HepG2 (cell line): ENCODE measurements around the gene ABTB2. TPM values are rescaled to one million over a fixed set of nuclear protein-coding genes. Genes with fewer than 3 reads are reported as not detected.

Source experiments
- ARID5B ChIP-seq: IDR thresholded peaks from 2 replicates; pipeline ENCODE4 v1.4.0; 2020; ENCODE audit warnings: mild to moderate bottlenecking, missing genetic modification reagents
- ERF ChIP-seq: IDR thresholded peaks from 2 replicates; pipeline ENCODE4 v1.6.1; 2018; ENCODE audit warnings: missing biosample characterization, missing genetic modification reagents
- FOXP4 ChIP-seq: sonication (generic); formaldehyde crosslinking; IDR thresholded peaks from 2 replicates; pipeline ENCODE4 v1.4.0; 2020; ENCODE audit warnings: missing genetic modification reagents
- IRX3 ChIP-seq: sonication (generic); formaldehyde crosslinking; IDR thresholded peaks from 2 replicates; pipeline ENCODE4 v1.8.1; 2023; ENCODE audit warnings: mild to moderate bottlenecking, low read depth, missing genetic modification reagents, borderline replicate concordance
- MAFG ChIP-seq: sonication (generic); formaldehyde crosslinking; IDR thresholded peaks from 2 replicates; pipeline ENCODE4 v1.5.1; 2020; ENCODE audit warnings: mild to moderate bottlenecking, missing genetic modification reagents
- MNT ChIP-seq: fragments of 450-650 bp; IDR thresholded peaks from 2 replicates; pipeline ENCODE4 v1.6.1; 2016
- NR2C2 ChIP-seq: sonication (generic); formaldehyde crosslinking; IDR thresholded peaks from 2 replicates; pipeline ENCODE4 v1.4.0; 2020; ENCODE audit warnings: missing genetic modification reagents, mild to moderate bottlenecking, moderate library complexity, borderline replicate concordance
- PCBP1 ChIP-seq: fragments of 200-400 bp; formaldehyde crosslinking; IDR thresholded peaks from 2 replicates; pipeline ENCODE4 v1.6.1; 2017; ENCODE audit warnings: mild to moderate bottlenecking, low read depth, low read length, borderline replicate concordance
- PHF21A ChIP-seq: sonication (generic); formaldehyde crosslinking; IDR thresholded peaks from 2 replicates; pipeline ENCODE4 v1.5.0; 2020; ENCODE audit warnings: mild to moderate bottlenecking, missing genetic modification reagents
- POGZ ChIP-seq: sonication (generic); formaldehyde crosslinking; IDR thresholded peaks from 2 replicates; pipeline ENCODE4 v1.4.0; 2020; ENCODE audit warnings: mild to moderate bottlenecking, missing genetic modification reagents
- POLR2AphosphoS5 ChIP-seq: IDR thresholded peaks from 2 replicates; pipeline ENCODE4 v1.6.1; 2012; ENCODE audit warnings: low read depth, low read length
- RAD21 ChIP-seq: fragments of 450-650 bp; formaldehyde crosslinking; IDR thresholded peaks from 2 replicates; pipeline ENCODE4 v1.5.0; 2020; ENCODE audit warnings: mild to moderate bottlenecking
- RFX5 ChIP-seq: IDR thresholded peaks from 2 replicates; pipeline ENCODE4 v1.6.1; 2011; ENCODE audit warnings: low read depth, low read length, improper control_type of control experiment
- SP2 ChIP-seq: sonication (generic); formaldehyde crosslinking; IDR thresholded peaks from 2 replicates; pipeline ENCODE4 v1.5.1; 2020; ENCODE audit warnings: mild to moderate bottlenecking, missing genetic modification reagents
- SRSF9 ChIP-seq: fragments of 200-400 bp; formaldehyde crosslinking; IDR thresholded peaks from 2 replicates; pipeline ENCODE4 v1.6.1; 2018; ENCODE audit warnings: borderline replicate concordance, mild to moderate bottlenecking, low read depth, low read length; ENCODE audit not compliant: insufficient read depth, poor library complexity, severe bottlenecking
- ZMYM4 ChIP-seq: sonication (generic); formaldehyde crosslinking; IDR thresholded peaks from 2 replicates; pipeline ENCODE4 v1.8.1; 2023; ENCODE audit warnings: mild to moderate bottlenecking, missing genetic modification reagents
- ZNF446 ChIP-seq: sonication (generic); formaldehyde crosslinking; IDR thresholded peaks from 2 replicates; pipeline ENCODE4 v1.5.0; 2020; ENCODE audit warnings: mild to moderate bottlenecking, missing genetic modification reagents
- ZNF510 ChIP-seq: sonication (generic); formaldehyde crosslinking; IDR thresholded peaks from 2 replicates; pipeline ENCODE4 v1.4.0; 2020; ENCODE audit warnings: low read depth, mild to moderate bottlenecking, missing genetic modification reagents
- ZSCAN31 ChIP-seq: sonication (generic); formaldehyde crosslinking; IDR thresholded peaks from 2 replicates; pipeline ENCODE4 v1.5.0; 2020; ENCODE audit warnings: low read depth, mild to moderate bottlenecking, missing genetic modification reagents
- ZSCAN9 ChIP-seq: IDR thresholded peaks from 2 replicates; pipeline ENCODE4 v1.6.1; 2016; ENCODE audit warnings: borderline replicate concordance
- polyA plus RNA-seq, 8 experiments: library from polyadenylated mRNA; depleted of rRNA in 3 of 8; stranded (reverse) in 7 of 8; unstranded in 1 of 8; fragments of >200 nt; fragmentation: Illumina TruSeq in 4 of 8; extraction: Trizol in 4 of 8; gene quantifications; 2 replicates each; pipeline versions ENCODE4 v1.2.1 to v1.2.3, GENCODE V29; 2011 to 2016; ENCODE audit warnings: low read depth in 4 of 8, missing spikeins in 1 of 8, mixed read lengths in 1 of 8; ENCODE audit not compliant: insufficient read depth in 1 of 8
- total RNA-seq, 5 experiments: library from RNA; depleted of rRNA; stranded (reverse); fragments of >200 nt; fragmentation: Illumina TruSeq; extraction: Trizol; gene quantifications; 2 replicates each; pipeline ENCODE4 v1.2.3, GENCODE V29; 2016; ENCODE audit warnings: low read depth in 1 of 5
- TF ChIP-seq, protein P1 (sequence below): sonication (generic); formaldehyde crosslinking; IDR thresholded peaks from 2 replicates; pipeline ENCODE4 v1.4.0; 2020; ENCODE audit warnings: missing genetic modification reagents
- TF ChIP-seq, protein P2 (sequence below): IDR thresholded peaks from 2 replicates; pipeline ENCODE4 v1.6.1; 2016; ENCODE audit warnings: missing biosample characterization, missing genetic modification reagents, low read depth

ABTB2 gene
- total and polyA plus RNA-seq, 2 of the 13 experiments (the other 11 are each of a cell fraction or from before 2014, with no cell fraction given), result 5.1 to 15.4 TPM

DNA sequence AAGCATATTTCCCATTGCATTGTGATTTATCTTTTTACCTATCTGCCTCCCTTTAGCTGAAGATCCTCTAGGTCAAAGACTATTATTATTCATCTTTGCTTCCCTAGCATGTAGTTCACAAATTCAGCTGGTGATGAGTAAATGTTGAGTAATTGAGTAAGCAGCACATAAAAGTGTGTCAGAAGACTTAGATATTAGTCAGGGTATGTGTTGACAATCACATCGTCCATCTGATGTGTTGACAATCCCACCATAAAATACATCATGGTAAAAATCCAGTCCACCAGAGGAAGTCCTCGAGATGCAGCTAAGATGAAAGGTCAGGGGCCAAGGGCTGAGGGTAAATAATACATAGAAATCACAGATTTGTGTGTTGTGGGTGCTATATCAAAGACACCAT is 22.9 kb upstream of the ABTB2 start (continued):
- TF ChIP-seq POGZ (CRISPR knock-in tag) (no peak), FOXP4 (CRISPR knock-in tag) (no peak), RFX5 (no peak), SRSF9 (no peak), ERF (no peak), ARID5B (peak; percentile 57; the same call in 1 of the 2 replicates), MNT (no peak), ZSCAN9 (CRISPR knock-in tag) (no peak), ZSCAN31 (CRISPR knock-in tag) (no peak), ZNF510 (CRISPR knock-in tag) (no peak), PCBP1 (no peak), SP2 (no peak), MAFG (no peak), RAD21 (CRISPR knock-in tag) (no peak), PHF21A (no peak), NR2C2 (CRISPR knock-in tag) (no peak), ZMYM4 (CRISPR knock-in tag) (no peak), POLR2AphosphoS5 (no peak), ZNF446 (no peak), IRX3 (CRISPR knock-in tag) (no peak)
- TF ChIP-seq, protein P1, sequence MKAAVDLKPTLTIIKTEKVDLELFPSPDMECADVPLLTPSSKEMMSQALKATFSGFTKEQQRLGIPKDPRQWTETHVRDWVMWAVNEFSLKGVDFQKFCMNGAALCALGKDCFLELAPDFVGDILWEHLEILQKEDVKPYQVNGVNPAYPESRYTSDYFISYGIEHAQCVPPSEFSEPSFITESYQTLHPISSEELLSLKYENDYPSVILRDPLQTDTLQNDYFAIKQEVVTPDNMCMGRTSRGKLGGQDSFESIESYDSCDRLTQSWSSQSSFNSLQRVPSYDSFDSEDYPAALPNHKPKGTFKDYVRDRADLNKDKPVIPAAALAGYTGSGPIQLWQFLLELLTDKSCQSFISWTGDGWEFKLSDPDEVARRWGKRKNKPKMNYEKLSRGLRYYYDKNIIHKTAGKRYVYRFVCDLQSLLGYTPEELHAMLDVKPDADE, result no peak
- TF ChIP-seq, protein P2, sequence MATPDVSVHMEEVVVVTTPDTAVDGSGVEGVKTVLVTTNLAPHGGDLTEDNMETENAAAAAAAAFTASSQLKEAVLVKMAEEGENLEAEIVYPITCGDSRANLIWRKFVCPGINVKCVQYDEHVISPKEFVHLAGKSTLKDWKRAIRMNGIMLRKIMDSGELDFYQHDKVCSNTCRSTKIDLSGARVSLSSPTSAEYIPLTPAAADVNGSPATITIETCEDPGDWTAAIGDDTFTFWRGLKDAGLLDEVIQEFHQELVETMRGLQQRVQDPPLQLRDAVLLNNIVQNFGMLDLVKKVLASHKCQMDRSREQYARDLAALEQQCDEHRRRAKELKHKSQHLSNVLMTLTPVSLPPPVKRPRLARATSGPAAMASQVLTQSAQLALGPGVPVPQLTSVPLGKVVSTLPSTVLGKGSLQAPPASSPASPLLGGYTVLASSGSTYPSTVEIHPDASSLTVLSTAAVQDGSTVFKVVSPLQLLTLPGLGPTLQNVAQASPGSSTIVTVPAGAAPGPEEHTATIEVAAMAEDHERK (CRISPR knock-in tag), result no peak
